ENCODE data around the gene MGMT. TPM values are rescaled to one million over a fixed set of nuclear protein-coding genes. Genes with fewer than 3 reads are reported as not detected.

Gene MGMT
- polyA plus RNA-seq, 1 of the 3 experiments (the other 2 are of a cell fraction), result 10.8 TPM

GRCh38 chr10:129613377-129613980 lies 146.4 kb downstream of the MGMT start:
- Histone ChIP-seq H2AFZ (ENCODE audit: low read depth) (no peak overlapping the region), H3K4me2 (no peak overlapping the region), H3K4me1 (ENCODE audit: control insufficient read depth in 1 of 2, insufficient read depth in 2 of 2, low read depth in 1 of 2, low read length in 1 of 2) (no peaks in the 10 kb centered on the region), H3K79me2 (ENCODE audit: insufficient read depth) (no peaks in the 10 kb centered on the region), H3K9me3 (no peaks in the 10 kb centered on the region), H3K36me3 (replicated peaks in 1 of 2; ENCODE audit: control insufficient read depth in 1 of 2, insufficient read depth in 2 of 2, low read length in 1 of 2) (no peaks in the 10 kb centered on the region), H3K4me3 (ENCODE audit: low read depth in 2 of 2, low read length in 1 of 2) (no peak overlapping the region), H3F3A (replicated peaks; ENCODE audit: insufficient read depth) (no peaks in the 10 kb centered on the region), H4K20me1 (ENCODE audit: insufficient read depth) (no peaks in the 10 kb centered on the region), H3K9me2 (no peaks in the 10 kb centered on the region), H3K27ac (ENCODE audit: low read depth in 2 of 2, low read length in 1 of 2) (no peak overlapping the region), H3K9ac (no peak overlapping the region), H3K27me3 (ENCODE audit: insufficient read depth) (no peaks in the 10 kb centered on the region)
- WGBS (ENCODE audit: low lambda C conversion rate), result 77% methylated on average over 8 of the region's 12 CpGs
- POLR2A ChIA-PET, result no interaction called here
- TF ChIP-seq TAF1 (IDR thresholded peaks at IDR 0.05; ENCODE audit: borderline replicate concordance, low read depth, low read length) (no peak), YY1 (IDR thresholded peaks at IDR 0.05; ENCODE audit: low read depth) (no peak), ZBTB33 (IDR thresholded peaks at IDR 0.05; ENCODE audit: borderline replicate concordance, low read depth) (no peak), ELF1 (IDR thresholded peaks at IDR 0.05) (no peak)
- CTCF ChIA-PET, result no interaction called here
- no peak for DNase-seq

GRCh38 chr10:129614341-129614740 lies 147.3 kb downstream of the MGMT start:
- no peak overlapping the region for H3K4me2 ChIP-seq
- no peaks in the 10 kb centered on the region for H3K9me3 ChIP-seq
- no peaks in the 10 kb centered on the region for H3K79me2 ChIP-seq (ENCODE audit: insufficient read depth)
- H4K20me1 ChIP-seq (ENCODE audit: insufficient read depth), result no peaks in the 10 kb centered on the region
- H3K27me3 ChIP-seq (ENCODE audit: insufficient read depth), result no peaks in the 10 kb centered on the region
- DNase-seq, result no peak
- 75% methylated on average over 18 of the region's 19 CpGs for WGBS (ENCODE audit: low lambda C conversion rate)
- TF ChIP-seq CHD2 (IDR thresholded peaks at IDR 0.05; ENCODE audit: low read length, partially characterized antibody) (no peak), RAD21 (IDR thresholded peaks at IDR 0.05; ENCODE audit: low read length) (no peak), ZBTB33 (IDR thresholded peaks at IDR 0.05; ENCODE audit: borderline replicate concordance, low read depth) (no peak), SIN3A (IDR thresholded peaks at IDR 0.05; ENCODE audit: borderline replicate concordance, low read depth, low read length) (no peak), SMC3 (IDR thresholded peaks at IDR 0.05; ENCODE audit: low read depth, low read length) (no peak), USF2 (IDR thresholded peaks at IDR 0.05; ENCODE audit: borderline replicate concordance, low read depth, low read length) (no peak), POLR2AphosphoS5 (IDR thresholded peaks at IDR 0.05; ENCODE audit: low read depth, low read length) (no peak)
- CTCF ChIA-PET, result no interaction called here
- POLR2A ChIA-PET, result no interaction called here
- no peaks in the 10 kb centered on the region for H3K4me1 ChIP-seq (ENCODE audit: control insufficient read depth in 1 of 2, insufficient read depth in 2 of 2, low read depth in 1 of 2, low read length in 1 of 2)
- H3K4me3 ChIP-seq (ENCODE audit: low read depth in 2 of 2, low read length in 1 of 2), result no peak overlapping the region
- no peaks in the 10 kb centered on the region for H3K36me3 ChIP-seq (replicated peaks in 1 of 2; ENCODE audit: control insufficient read depth in 1 of 2, insufficient read depth in 2 of 2, low read length in 1 of 2)
- no peak overlapping the region for H3K9ac ChIP-seq
- no peaks in the 10 kb centered on the region for H3F3A ChIP-seq (replicated peaks; ENCODE audit: insufficient read depth)
- H2AFZ ChIP-seq (ENCODE audit: low read depth), result no peak overlapping the region
- H3K27ac ChIP-seq (ENCODE audit: low read depth in 2 of 2, low read length in 1 of 2), result no peak overlapping the region
- no peaks in the 10 kb centered on the region for H3K9me2 ChIP-seq

All from SK-N-SH (cell line).